VCaP (cell line): ENCODE data around the gene KCNQ5.
"Not testable (repeated sequence)": the region's sequence is repeated elsewhere in the genome, so short reads cannot be mapped to it uniquely, and the experiment has no call there.

Experiments used
- H3K27ac ChIP-seq: fragments of 450-650 bp; 2 replicates; pipeline ENCODE4 v1.5.1; 2017
- TF ChIP-seq, protein P1 (sequence below): fragments of 450-650 bp; conservative IDR thresholded peaks from 2 replicates; pipeline ENCODE4 v1.5.1; 2017; ENCODE audit warnings: mild to moderate bottlenecking, moderate library complexity

KCNQ5 gene

GRCh38 chr6:72975352-72975752, 353.5 kb downstream of the KCNQ5 start:
- TF ChIP-seq, protein P1, sequence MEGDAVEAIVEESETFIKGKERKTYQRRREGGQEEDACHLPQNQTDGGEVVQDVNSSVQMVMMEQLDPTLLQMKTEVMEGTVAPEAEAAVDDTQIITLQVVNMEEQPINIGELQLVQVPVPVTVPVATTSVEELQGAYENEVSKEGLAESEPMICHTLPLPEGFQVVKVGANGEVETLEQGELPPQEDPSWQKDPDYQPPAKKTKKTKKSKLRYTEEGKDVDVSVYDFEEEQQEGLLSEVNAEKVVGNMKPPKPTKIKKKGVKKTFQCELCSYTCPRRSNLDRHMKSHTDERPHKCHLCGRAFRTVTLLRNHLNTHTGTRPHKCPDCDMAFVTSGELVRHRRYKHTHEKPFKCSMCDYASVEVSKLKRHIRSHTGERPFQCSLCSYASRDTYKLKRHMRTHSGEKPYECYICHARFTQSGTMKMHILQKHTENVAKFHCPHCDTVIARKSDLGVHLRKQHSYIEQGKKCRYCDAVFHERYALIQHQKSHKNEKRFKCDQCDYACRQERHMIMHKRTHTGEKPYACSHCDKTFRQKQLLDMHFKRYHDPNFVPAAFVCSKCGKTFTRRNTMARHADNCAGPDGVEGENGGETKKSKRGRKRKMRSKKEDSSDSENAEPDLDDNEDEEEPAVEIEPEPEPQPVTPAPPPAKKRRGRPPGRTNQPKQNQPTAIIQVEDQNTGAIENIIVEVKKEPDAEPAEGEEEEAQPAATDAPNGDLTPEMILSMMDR = no peak
- no peak overlapping the region for H3K27ac ChIP-seq

GRCh38 chr6:72976484-72976883, 354.6 kb downstream of the KCNQ5 start:
- no peak overlapping the region for H3K27ac ChIP-seq
- TF ChIP-seq, protein P1 = no peak

DNA sequence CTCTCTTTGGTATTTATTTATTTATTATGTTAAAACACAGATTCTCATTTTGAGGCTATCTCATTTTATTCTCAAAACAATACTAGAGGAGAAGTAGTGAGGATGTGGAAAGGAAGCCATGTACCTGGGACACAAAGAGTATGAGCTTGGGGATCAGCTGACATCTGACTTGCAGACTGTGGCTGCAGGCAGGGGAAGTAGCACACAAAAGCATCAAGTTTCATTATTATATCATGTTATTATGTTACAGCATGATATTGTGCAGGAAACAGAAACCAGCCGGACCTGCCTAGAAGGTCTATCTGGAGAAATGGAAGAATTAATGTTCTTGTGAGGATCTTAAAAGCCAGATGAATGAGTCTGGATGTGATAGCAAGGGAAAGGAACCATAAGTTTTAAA, 355.2 kb downstream of the KCNQ5 start:
- H3K27ac ChIP-seq = no peak overlapping the region
- TF ChIP-seq, protein P1 = no peak

DNA sequence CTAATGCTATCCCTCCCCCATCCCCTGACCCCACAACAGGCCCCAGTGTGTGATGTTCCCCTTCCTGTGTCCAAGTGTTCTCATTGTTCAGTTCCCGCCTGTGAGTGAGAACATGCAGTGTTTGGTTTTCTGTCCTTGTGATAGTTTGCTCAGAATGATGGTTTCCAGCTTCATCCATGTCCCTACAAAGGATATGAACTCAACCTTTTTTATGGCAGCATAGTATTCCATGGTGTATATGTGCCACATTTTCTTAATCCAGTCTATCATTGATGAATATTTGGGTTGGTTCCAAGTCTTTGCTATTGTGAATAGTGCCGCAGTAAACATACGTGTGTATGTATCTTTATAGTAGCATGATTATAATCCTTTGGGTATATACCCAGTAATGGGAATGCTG, 356.9 kb downstream of the KCNQ5 start:
- H3K27ac ChIP-seq = not testable (repeated sequence)

DNA sequence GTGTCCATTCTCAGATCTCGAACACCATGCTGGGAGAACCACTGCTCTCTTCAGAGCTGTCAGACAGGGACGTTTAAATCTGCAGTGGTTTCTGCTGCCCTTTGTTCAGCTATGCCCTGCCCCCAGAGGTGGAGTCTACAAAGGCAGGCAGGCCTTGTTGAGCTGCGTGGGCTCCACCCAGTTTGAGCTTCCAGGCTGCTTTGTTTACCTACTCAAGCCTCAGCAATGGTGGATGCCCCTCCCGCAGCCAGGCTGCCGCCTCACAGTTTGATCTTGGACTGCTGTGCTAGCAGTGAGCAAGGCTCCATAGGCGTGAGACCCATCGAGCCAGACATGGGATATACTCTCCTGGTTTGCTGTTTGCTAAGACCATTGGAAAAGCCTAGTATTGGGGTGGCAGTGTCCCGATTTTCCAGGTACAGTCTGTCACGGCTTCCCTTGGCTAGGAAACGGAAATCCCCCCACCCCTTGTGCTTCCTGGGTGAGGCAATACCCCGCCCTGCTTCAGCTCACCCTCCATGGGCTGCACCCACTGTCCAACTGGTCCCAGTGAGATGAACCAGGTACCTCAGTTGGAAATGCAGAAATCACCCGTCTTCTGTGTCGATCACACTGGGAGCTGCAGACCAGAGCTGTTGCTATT, 362.4 kb downstream of the KCNQ5 start:
- not testable (repeated sequence) for H3K27ac ChIP-seq

DNA sequence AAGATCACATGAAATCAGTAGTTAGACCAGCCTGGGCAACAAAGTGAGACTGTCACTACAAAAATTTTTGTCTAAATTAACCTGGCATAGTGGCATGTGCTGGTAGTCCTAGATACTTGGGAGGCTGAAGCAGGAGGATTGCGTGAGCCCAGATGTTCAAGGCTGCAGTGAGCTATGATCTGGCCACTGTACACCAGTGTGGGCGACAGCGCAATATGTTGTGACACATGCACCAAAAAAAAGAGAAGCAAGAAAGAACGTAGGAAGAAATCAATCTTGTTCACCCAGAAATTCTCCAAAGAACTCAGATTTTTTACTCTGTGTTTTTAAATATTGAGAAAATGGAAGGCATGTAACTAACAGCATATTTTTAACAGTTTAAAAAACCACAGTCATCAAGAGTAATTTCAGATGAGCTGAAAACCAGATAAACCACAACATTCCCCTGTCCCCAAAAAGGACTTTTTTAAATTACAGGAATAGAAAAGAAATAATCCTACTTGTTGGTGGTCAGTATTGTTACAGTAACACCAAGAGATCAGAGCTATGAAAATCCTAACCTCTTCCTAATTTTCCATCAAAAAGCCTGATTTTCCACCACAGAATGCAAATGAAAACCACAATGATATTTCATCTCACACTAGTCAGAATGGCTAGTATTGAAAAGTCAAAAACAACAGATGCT, 363.3 kb downstream of the KCNQ5 start:
- TF ChIP-seq, protein P1 = no peak
- no peak overlapping the region for H3K27ac ChIP-seq

DNA sequence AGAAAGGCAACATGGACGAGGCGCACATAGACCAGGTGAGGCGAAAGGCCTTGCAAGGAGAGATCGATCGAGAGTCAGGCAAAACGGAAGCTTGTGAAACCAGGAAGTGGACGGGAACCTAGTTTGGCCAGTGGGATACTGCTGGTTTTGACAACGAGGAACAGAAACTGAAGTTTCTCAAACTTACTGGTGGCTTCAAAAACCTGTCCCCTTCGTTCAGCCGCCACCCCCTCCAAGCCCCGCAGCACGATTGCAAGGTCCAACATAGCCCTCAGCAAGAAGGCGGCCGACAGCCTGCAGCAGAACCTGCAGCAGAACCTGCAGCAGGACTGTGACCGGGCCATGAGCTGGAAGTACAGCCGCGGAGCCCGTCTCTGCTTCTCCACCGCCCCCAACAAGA, 365.4 kb downstream of the KCNQ5 start:
- no peak overlapping the region for H3K27ac ChIP-seq
- TF ChIP-seq, protein P1 = no peak

- no peak overlapping the region for H3K27ac ChIP-seq
- TF ChIP-seq, protein P1 = no peak
Measured at GRCh38 chr6:72999995-73000394, 378.1 kb downstream of the KCNQ5 start.
